Uterus (tissue), 4 donors: ENCODE data around the gene SMKR1. TPM values are rescaled to one million over a fixed set of nuclear protein-coding genes. Genes with fewer than 3 reads are reported as not detected.
"Not testable (repeated sequence)": the region's sequence is repeated elsewhere in the genome, so short reads cannot be mapped to it uniquely, and the experiment has no call there.

Experiments used
- DNase-seq, 2 donors: peaks; one replicate each; pipeline ENCODE4 v3.0.0-alpha.2; 2019 to 2020
- H3K27ac ChIP-seq, 2 donors: fragments of 200-600 bp; sonication (generic); 1 replicate in 1 of 2; 2 replicates in 1 of 2; pipeline ENCODE4 v1.5.1; 2016 to 2018
- H3K27me3 ChIP-seq, 2 donors: fragments of 200-600 bp; sonication (generic); one replicate each; pipeline ENCODE4 v1.5.1; 2018 to 2019; ENCODE audit warnings: control low read depth in 1 of 2
- H3K36me3 ChIP-seq, 2 donors: fragments of 200-600 bp; sonication (generic); one replicate each; pipeline ENCODE4 v1.5.1; 2019; ENCODE audit warnings: control low read depth in 1 of 2
- H3K4me1 ChIP-seq, 2 donors: fragments of 200-600 bp; sonication (generic); one replicate each; pipeline ENCODE4 v1.5.1; 2018 to 2019; ENCODE audit warnings: control low read depth in 1 of 2
- H3K4me3 ChIP-seq, 2 donors: fragments of 200-600 bp; sonication (generic); 1 replicate in 1 of 2; 2 replicates in 1 of 2; pipeline ENCODE4 v1.5.1; 2018 to 2019; ENCODE audit warnings: mild to moderate bottlenecking in 1 of 2
- H3K9me3 ChIP-seq, 2 donors: fragments of 200-600 bp; sonication (generic); one replicate each; pipeline ENCODE4 v1.5.1; 2019; ENCODE audit warnings: control low read depth in 1 of 2
- POLR2A ChIP-seq, 2 donors: fragments of 450-650 bp; IDR thresholded peaks; one replicate each; pipeline ENCODE4 v1.6.1; 2016; ENCODE audit warnings: antibody characterized with exemption in 2 of 2, mild to moderate bottlenecking in 1 of 2, moderate library complexity in 1 of 2
- intact Hi-C: fragments of 100-400 bp; cut with DNase I; formaldehyde crosslinking; loops from one replicate; pipeline ENCODE4 v1.15.1; 2023; ENCODE audit warnings: low total_unique reads
- total RNA-seq, 4 donors: library from RNA; depleted of rRNA in 3 of 4; stranded (reverse); fragments of >200 nt in 3 of 4; gene quantifications; one replicate each; pipeline versions ENCODE4 v1.1.0 to v1.2.4, GENCODE V29; 2014 to 2023
- TF ChIP-seq, protein P1 (sequence below), 4 experiments: fragments of 200-600 bp in 2 of 4; fragments of 450-650 bp in 2 of 4; sonication (generic) in 2 of 4; IDR thresholded peaks; one replicate each; pipeline ENCODE4 v1.5.1; 2016 to 2019; ENCODE audit warnings: antibody characterized with exemption in 4 of 4, mild to moderate bottlenecking in 2 of 4, moderate library complexity in 1 of 4
- donor health status: DM: yes; HTN: yes; CAD: no.

SMKR1 gene
- total RNA-seq, 4 donors from 2014 or later = 0.35 to 1.7 TPM; not detected in 2

DNA sequence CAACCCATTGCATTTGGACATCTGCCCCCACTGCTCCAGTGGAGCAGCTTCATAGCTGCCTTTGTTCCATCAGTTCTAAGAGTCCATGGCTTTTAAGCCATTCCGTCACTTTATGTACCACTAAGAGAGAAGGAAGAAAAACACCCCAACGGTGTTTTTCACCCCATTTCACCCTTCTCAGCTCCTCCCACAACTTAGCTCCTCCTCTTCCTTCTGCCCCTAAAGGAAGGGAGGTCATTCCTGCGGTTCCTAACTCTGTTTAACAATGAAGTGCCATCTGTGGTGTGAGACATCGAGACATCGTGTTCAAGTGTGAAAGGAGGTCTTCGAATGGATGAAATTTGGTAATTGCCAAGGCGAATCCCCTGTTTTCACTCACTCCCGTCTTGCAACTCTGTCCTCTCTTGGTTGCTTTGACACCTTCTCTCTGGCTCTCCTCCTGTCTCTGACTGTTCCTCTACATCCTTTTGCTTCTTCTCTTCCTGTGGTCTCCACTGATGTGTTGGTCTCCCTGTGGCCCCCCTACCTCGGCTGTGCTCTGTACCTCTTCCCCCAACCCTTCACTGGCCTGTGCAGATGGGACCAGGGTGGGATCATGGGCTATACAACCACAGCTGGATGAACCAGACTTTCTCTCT is 23.0 kb downstream of the SMKR1 start:
- Histone ChIP-seq H3K4me1 (no peaks in the 10 kb centered on the region), H3K27me3 (no peaks in the 10 kb centered on the region), H3K4me3 (no peak overlapping the region), H3K27ac (no peak overlapping the region), H3K36me3 (no peaks in the 10 kb centered on the region), H3K9me3 (no peaks in the 10 kb centered on the region)
- intact Hi-C loops = no loop called here
- TF ChIP-seq, protein P1, sequence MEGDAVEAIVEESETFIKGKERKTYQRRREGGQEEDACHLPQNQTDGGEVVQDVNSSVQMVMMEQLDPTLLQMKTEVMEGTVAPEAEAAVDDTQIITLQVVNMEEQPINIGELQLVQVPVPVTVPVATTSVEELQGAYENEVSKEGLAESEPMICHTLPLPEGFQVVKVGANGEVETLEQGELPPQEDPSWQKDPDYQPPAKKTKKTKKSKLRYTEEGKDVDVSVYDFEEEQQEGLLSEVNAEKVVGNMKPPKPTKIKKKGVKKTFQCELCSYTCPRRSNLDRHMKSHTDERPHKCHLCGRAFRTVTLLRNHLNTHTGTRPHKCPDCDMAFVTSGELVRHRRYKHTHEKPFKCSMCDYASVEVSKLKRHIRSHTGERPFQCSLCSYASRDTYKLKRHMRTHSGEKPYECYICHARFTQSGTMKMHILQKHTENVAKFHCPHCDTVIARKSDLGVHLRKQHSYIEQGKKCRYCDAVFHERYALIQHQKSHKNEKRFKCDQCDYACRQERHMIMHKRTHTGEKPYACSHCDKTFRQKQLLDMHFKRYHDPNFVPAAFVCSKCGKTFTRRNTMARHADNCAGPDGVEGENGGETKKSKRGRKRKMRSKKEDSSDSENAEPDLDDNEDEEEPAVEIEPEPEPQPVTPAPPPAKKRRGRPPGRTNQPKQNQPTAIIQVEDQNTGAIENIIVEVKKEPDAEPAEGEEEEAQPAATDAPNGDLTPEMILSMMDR (IDR thresholded peaks at IDR 0.05) = no peak
- TF ChIP-seq POLR2A (IDR thresholded peaks at IDR 0.05) = no peak
- DNase-seq = no peak

DNA sequence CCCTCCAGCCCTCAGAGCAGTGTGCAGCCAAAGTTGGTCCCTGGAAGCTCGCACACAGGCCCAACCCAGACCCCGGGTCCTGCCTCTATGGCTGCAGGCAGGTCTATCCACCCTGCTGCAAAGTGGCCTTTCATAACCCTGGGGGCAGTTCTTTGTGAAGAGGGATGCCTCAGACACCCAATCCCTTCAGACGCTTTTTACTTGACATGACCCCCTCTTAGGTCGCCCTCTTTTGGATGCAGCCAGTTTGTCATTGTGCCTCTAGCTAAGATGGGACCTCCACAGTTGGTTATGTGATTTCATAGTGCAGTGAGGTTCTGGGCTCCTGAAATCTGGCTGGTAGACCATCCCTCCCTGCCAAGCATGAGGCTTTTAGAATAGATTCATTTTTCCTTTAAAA is 27.3 kb downstream of the SMKR1 start:
- no peak for TF ChIP-seq POLR2A (IDR thresholded peaks at IDR 0.05)
- TF ChIP-seq, protein P1 (IDR thresholded peaks at IDR 0.05) = no peak
- Histone ChIP-seq H3K36me3 (no peaks in the 10 kb centered on the region), H3K27me3 (no peaks in the 10 kb centered on the region), H3K4me1 (no peaks in the 10 kb centered on the region), H3K9me3 (no peaks in the 10 kb centered on the region), H3K27ac (no peak overlapping the region), H3K4me3 (no peak overlapping the region)
- intact Hi-C loops = no loop called here
- no peak for DNase-seq

DNA sequence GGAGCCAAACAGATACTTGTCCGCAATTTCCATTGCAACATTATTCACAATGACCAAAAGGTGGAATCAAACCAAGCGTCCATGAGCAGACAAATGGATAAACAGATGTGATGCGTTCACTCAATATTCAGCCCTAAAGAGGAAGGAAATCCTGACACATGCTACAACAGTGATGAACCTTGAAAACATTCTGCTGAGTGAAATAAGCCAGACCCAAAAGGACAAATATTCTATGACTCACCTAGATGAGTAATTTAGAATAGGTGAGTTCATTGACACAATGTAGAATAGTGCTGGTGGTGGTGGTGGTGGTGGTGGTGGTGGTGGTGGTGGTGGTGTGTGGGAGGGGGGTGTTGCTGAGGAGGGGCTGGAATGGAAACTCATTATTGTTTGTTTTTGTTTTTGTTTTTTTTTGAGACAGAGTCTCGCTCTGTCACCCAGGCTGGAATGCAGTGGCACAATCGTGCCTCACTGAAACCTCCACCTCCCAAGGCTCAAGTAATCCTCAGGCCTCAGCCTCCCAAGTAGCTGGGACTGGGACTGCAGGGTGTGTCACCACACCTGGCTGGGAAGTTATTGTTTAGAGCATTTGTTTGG is 28.6 kb downstream of the SMKR1 start:
- no peak overlapping the region for H3K4me3 ChIP-seq
- DNase-seq = no peak
- H3K9me3 ChIP-seq = no peaks in the 10 kb centered on the region
- H3K4me1 ChIP-seq = no peaks in the 10 kb centered on the region
- TF ChIP-seq, protein P1 (IDR thresholded peaks at IDR 0.05) = no peak
- no peak for TF ChIP-seq POLR2A (IDR thresholded peaks at IDR 0.05)
- no peaks in the 10 kb centered on the region for H3K27me3 ChIP-seq
- intact Hi-C loops = no loop called here
- H3K27ac ChIP-seq = no peak overlapping the region
- no peaks in the 10 kb centered on the region for H3K36me3 ChIP-seq

DNA sequence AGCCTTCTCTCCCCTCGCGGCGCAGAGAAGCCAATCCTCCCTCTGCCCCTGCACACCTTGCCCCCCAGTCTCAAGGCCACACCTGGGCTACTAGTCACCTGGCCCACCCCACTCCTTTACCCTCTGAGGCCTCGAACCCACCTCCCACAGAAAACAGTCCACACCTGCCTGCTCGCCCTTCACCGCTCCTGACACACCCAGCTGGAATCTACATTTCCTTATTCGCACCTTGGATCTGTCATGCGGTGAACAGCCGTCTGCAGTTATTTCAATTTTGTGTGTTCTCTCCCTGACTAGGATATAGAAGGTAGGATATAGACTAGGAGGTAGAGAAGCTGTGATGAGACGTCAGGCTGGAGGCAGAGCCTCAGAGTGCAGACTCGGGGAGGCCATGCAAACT is 29.4 kb downstream of the SMKR1 start:
- Histone ChIP-seq H3K9me3 (no peaks in the 10 kb centered on the region), H3K4me3 (no peak overlapping the region), H3K27me3 (no peaks in the 10 kb centered on the region), H3K4me1 (no peaks in the 10 kb centered on the region), H3K27ac (no peak overlapping the region), H3K36me3 (no peaks in the 10 kb centered on the region)
- no peak for TF ChIP-seq POLR2A (IDR thresholded peaks at IDR 0.05)
- TF ChIP-seq, protein P1 (IDR thresholded peaks at IDR 0.05) = no peak
- no peak for DNase-seq
- intact Hi-C loops = no loop called here

DNA sequence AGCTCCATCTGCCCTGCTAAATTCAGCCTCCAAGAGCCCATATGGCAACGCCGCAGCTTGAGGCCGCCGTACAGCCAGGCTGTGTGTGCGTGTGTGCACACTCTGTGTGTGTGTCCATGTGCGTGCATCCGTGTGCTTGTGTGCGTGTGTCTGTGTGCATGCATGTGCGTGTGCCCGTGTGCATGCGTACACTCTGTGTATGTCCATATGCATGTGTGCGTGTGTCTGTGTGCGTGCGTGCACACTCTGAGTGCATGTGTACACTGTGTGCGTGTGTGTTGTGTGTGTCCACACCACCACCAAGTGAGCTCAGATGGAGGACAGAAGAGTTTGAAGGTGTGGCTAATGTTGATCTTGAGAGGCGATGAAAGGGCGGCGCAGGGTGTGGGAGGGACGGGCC is 30.0 kb downstream of the SMKR1 start:
- Histone ChIP-seq H3K9me3 (no peaks in the 10 kb centered on the region), H3K27ac (no peak overlapping the region), H3K4me3 (no peak overlapping the region), H3K4me1 (no peaks in the 10 kb centered on the region), H3K27me3 (no peaks in the 10 kb centered on the region), H3K36me3 (no peaks in the 10 kb centered on the region)
- TF ChIP-seq, protein P1 (IDR thresholded peaks at IDR 0.05) = no peak
- TF ChIP-seq POLR2A (IDR thresholded peaks at IDR 0.05) = no peak
- no peak for DNase-seq
- intact Hi-C loops = no loop called here

DNA sequence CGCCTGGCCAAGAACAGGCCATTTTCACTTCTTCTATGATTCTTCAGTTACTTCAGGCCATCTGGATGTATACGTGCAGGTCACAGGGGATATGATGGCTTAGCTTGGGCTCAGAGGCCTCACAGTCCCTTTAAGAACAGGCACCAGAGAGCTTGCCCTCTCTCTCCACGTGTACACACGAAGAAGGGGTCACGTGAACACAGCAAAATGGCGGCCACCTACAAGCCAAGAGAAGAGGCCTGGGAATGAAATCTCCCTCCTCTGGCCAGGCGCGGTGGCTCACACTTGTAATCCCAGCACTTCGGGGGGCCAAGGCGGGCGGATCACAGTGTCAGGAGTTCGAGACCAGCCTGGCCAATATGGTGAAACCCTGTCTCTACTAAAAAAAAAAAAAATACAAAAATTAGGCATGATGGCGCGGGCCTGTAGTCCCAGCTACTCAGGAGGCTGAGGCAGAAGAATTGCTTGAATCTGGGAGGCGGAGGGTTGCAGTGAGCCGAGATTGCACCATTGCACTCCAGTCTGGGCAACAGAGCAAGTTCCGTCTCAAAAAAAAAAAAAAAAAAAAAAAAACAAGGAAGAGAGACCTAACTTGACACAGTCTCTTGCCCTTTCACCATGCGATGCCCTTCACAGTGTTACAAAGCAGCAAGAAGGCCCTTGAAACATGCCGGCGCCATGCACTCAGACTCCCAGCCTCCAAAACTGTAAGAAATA is 32.4 kb downstream of the SMKR1 start:
- H3K9me3 ChIP-seq, H3K27ac ChIP-seq, H3K27me3 ChIP-seq, DNase-seq, H3K4me1 ChIP-seq, H3K36me3 ChIP-seq, intact Hi-C loops, H3K4me3 ChIP-seq: not testable (repeated sequence)
